Endodermal cell (in vitro differentiated cells): Measurements from ENCODE around the gene TOP2B. TPM values are rescaled to one million over a fixed set of nuclear protein-coding genes. Genes with fewer than 3 reads are reported as not detected.

ENCODE experiments used
- DNase-seq: peaks from one replicate; pipeline ENCODE4 v3.0.0-alpha.2; 2017
- H3K27ac ChIP-seq: 2 replicates; pipeline ENCODE4 v1.5.1; 2013; ENCODE audit warnings: mild to moderate bottlenecking, low read depth, low read length, moderate library complexity
- H3K27me3 ChIP-seq: 2 replicates; pipeline ENCODE4 v1.6.1; 2013; ENCODE audit warnings: mild to moderate bottlenecking, low read length, moderate library complexity; ENCODE audit not compliant: insufficient read depth, control insufficient read depth, poor library complexity, severe bottlenecking
- H3K36me3 ChIP-seq: 2 replicates; pipeline ENCODE4 v1.7.0; 2013; ENCODE audit warnings: mild to moderate bottlenecking, low read length, moderate library complexity; ENCODE audit not compliant: control insufficient read depth, insufficient read depth
- H3K4me1 ChIP-seq: one replicate; pipeline ENCODE4 v1.7.0; 2013; ENCODE audit warnings: low read length; ENCODE audit not compliant: control insufficient read depth, insufficient read depth
- H3K4me3 ChIP-seq: 2 replicates; pipeline ENCODE4 v1.5.1; 2013; ENCODE audit warnings: mild to moderate bottlenecking, low read length, moderate library complexity
- H3K9ac ChIP-seq: 2 replicates; pipeline ENCODE4 v1.6.1; 2013; ENCODE audit warnings: mild to moderate bottlenecking, low read length, moderate library complexity; ENCODE audit not compliant: poor library complexity, severe bottlenecking; ENCODE audit errors: extremely low read depth
- H3K9me3 ChIP-seq: 2 replicates; pipeline ENCODE4 v1.6.1; 2013; ENCODE audit warnings: mild to moderate bottlenecking, low read length, moderate library complexity; ENCODE audit not compliant: control insufficient read depth
- H3K27ac Mint-ChIP-seq: 2 replicates; pipeline ENCODE4 v1.8.0; 2020; ENCODE audit warnings: mixed read lengths
- H3K27me3 Mint-ChIP-seq: 2 replicates; pipeline ENCODE4 v1.8.0; 2021; ENCODE audit warnings: mild to moderate bottlenecking, mixed read lengths; ENCODE audit not compliant: insufficient read depth
- H3K36me3 Mint-ChIP-seq: 2 replicates; pipeline ENCODE4 v1.8.0; 2020; ENCODE audit warnings: low read depth, mixed read lengths
- H3K4me1 Mint-ChIP-seq: 2 replicates; pipeline ENCODE4 v1.8.0; 2020; ENCODE audit warnings: mixed read lengths
- H3K4me3 Mint-ChIP-seq: 2 replicates; pipeline ENCODE4 v1.8.0; 2020; ENCODE audit warnings: mild to moderate bottlenecking, moderate library complexity, mixed read lengths
- H3K9me3 Mint-ChIP-seq: 2 replicates; pipeline ENCODE4 v1.8.0; 2020; ENCODE audit warnings: mild to moderate bottlenecking, mixed read lengths
- WGBS, 2 experiments: methylation state at CpG; one replicate each; pipeline versions ENCODE4 v1.1.5 to v1.1.7; 2013; ENCODE audit warnings: missing lambda C conversion rate in 2 of 2, mixed read lengths in 1 of 2; ENCODE audit not compliant: insufficient coverage in 1 of 2, insufficient read length in 1 of 2; 5-methylcytosine and 5-hydroxymethylcytosine counted together
- microRNA-seq: library from miRNA; unstranded; fragments of <30 nt; microRNA quantifications from one replicate; pipeline ENCODE4 v1.2.0, GENCODE V29; 2020; ENCODE audit warnings: borderline microRNAs expressed
- total RNA-seq, 2 donors: library from RNA; stranded (reverse); fragmentation: NEBNext Ultra II Directional in 1 of 2; extraction: Animal tissue kit (Norgen Biotek cat#: 25700) in 1 of 2; gene quantifications; 2 replicates in 1 of 2; 3 replicates in 1 of 2; pipeline ENCODE4 v1.2.1, GENCODE V29; 2021
- TF ChIP-seq, protein P1 (sequence below): fragments of 200-600 bp; sonication (generic); conservative IDR thresholded peaks from 2 replicates; pipeline ENCODE4 v1.5.0; 2021; ENCODE audit warnings: antibody characterized with exemption, mild to moderate bottlenecking

Gene TOP2B
- total RNA-seq, 2 donors from 2014 or later: 182 to 209 TPM

GRCh38 chr3:25547943-25548674 lies 116.6 kb downstream of the TOP2B start:
- H3K4me1 Mint-ChIP-seq: no peaks in the 10 kb centered on the region
- 82% methylated on average over 1 of the region's 1 CpG; no CpG with 5 or more reads in 1 of the 2 experiments for WGBS, 2 experiments
- DNase-seq: no peak
- H3K9me3 ChIP-seq: no peaks in the 10 kb centered on the region
- no peaks in the 10 kb centered on the region for H3K4me1 ChIP-seq
- peaks cover 4% of the 10 kb centered on the region for H3K36me3 ChIP-seq
- no peak overlapping the region for H3K27ac Mint-ChIP-seq
- no peak overlapping the region for H3K4me3 Mint-ChIP-seq
- TF ChIP-seq, protein P1, sequence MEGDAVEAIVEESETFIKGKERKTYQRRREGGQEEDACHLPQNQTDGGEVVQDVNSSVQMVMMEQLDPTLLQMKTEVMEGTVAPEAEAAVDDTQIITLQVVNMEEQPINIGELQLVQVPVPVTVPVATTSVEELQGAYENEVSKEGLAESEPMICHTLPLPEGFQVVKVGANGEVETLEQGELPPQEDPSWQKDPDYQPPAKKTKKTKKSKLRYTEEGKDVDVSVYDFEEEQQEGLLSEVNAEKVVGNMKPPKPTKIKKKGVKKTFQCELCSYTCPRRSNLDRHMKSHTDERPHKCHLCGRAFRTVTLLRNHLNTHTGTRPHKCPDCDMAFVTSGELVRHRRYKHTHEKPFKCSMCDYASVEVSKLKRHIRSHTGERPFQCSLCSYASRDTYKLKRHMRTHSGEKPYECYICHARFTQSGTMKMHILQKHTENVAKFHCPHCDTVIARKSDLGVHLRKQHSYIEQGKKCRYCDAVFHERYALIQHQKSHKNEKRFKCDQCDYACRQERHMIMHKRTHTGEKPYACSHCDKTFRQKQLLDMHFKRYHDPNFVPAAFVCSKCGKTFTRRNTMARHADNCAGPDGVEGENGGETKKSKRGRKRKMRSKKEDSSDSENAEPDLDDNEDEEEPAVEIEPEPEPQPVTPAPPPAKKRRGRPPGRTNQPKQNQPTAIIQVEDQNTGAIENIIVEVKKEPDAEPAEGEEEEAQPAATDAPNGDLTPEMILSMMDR: no peak
- H3K4me3 ChIP-seq: no peak overlapping the region
- no peaks in the 10 kb centered on the region for H3K27me3 ChIP-seq
- no peak overlapping the region for H3K27ac ChIP-seq
- no peaks in the 10 kb centered on the region for H3K27me3 Mint-ChIP-seq
- no peak overlapping the region for H3K9ac ChIP-seq
- peaks cover 13% of the 10 kb centered on the region for H3K36me3 Mint-ChIP-seq
- peaks cover 5% of the 10 kb centered on the region for H3K9me3 Mint-ChIP-seq

Small RNA genes within 50 kb of the gene (microRNA-seq; reads per million reads assigned to microRNA genes)
- not detected for gene MIR4442

Other genes with a start within 250 kb of the TOP2B start
- gene RARB, start 236.6 kb downstream of the TOP2B start, total RNA-seq: 10 to 100 TPM; 21.5 to 21.9 TPM
- 10 to 100 TPM; 39.5 to 40.4 TPM for gene NGLY1, start 118.5 kb upstream of the TOP2B start, total RNA-seq
- gene OXSM, start 125.2 kb upstream of the TOP2B start, total RNA-seq: 10 to 100 TPM in 1 of 2 donors, 1 to 10 TPM in 1; 7.8 to 10.5 TPM